Stimulated activated naive CD8-positive, alpha-beta T cell treated with anti-CD3 and anti-CD28 coated beads, Interleukin-15, amount 100 ng/mL, for 72 hours (primary cell): ENCODE measurements around the gene GPR55.

Experiments
- ATAC-seq: fragments of 150-1000 bp; cut with Tn5 transposase; 2 replicates; pipeline ENCODE4 v1.10.0; 2021; ENCODE audit warnings: mild to moderate bottlenecking, moderate library complexity
- DNase-seq, 2 donors: peaks; one replicate each; pipeline ENCODE4 v3.0.0; 2021 to 2022
- H3K27ac Mint-ChIP-seq, 2 donors: one replicate each; pipeline ENCODE4 v1.8.0; 2022; ENCODE audit warnings: mild to moderate bottlenecking in 2 of 2, mixed read lengths in 2 of 2, moderate library complexity in 2 of 2
- H3K27me3 Mint-ChIP-seq: one replicate; pipeline ENCODE4 v1.8.0; 2022; ENCODE audit warnings: mixed read lengths
- H3K4me1 Mint-ChIP-seq: one replicate; pipeline ENCODE4 v1.8.0; 2022; ENCODE audit warnings: mild to moderate bottlenecking, mixed read lengths
- H3K4me3 Mint-ChIP-seq, 2 donors: one replicate each; pipeline ENCODE4 v1.8.0; 2022; ENCODE audit warnings: mild to moderate bottlenecking in 2 of 2, mixed read lengths in 2 of 2, moderate library complexity in 1 of 2
- H3K9me3 Mint-ChIP-seq, 2 donors: one replicate each; pipeline ENCODE4 v1.8.0; 2022; ENCODE audit warnings: mixed read lengths in 2 of 2

Gene GPR55

GRCh38 chr2:230868161-230868946 lies 56.7 kb downstream of the GPR55 start:
- no peaks in the 10 kb centered on the region for H3K9me3 Mint-ChIP-seq
- ATAC-seq (no peak), DNase-seq (no peak)
- H3K4me1 Mint-ChIP-seq = peaks cover 83% of the 10 kb centered on the region
- peak overlapping the region in 1 of 2 donors; percentile 69 for H3K27ac Mint-ChIP-seq
- no peaks in the 10 kb centered on the region for H3K27me3 Mint-ChIP-seq
- H3K4me3 Mint-ChIP-seq = no peak overlapping the region

GRCh38 chr2:230866756-230867523 lies 58.1 kb downstream of the GPR55 start:
- peak; percentile 60 to 72 for DNase-seq
- H3K4me1 Mint-ChIP-seq = peaks cover 83% of the 10 kb centered on the region
- no peaks in the 10 kb centered on the region for H3K9me3 Mint-ChIP-seq
- ATAC-seq = peak; percentile 45
- peak overlapping the region; percentile 88 to 89 for H3K4me3 Mint-ChIP-seq
- no peak overlapping the region for H3K27ac Mint-ChIP-seq
- peaks cover 6% of the 10 kb centered on the region for H3K27me3 Mint-ChIP-seq

- peak; percentile 25 for ATAC-seq
- DNase-seq = peak; percentile 47 to 48
- Mint-ChIP-seq H3K9me3 (no peaks in the 10 kb centered on the region), H3K4me1 (peaks cover 88% of the 10 kb centered on the region), H3K27me3 (peaks cover 6% of the 10 kb centered on the region), H3K4me3 (peak overlapping the region; percentile 88 to 89), H3K27ac (peak overlapping the region; percentile 86 to 89)
These were observed 59.0 kb downstream of the GPR55 start for GRCh38 chr2:230865766-230866755.

- ATAC-seq (peak; percentile 8), DNase-seq (no peak)
- Mint-ChIP-seq H3K9me3 (no peaks in the 10 kb centered on the region), H3K4me3 (peak overlapping the region; percentile 88 to 89), H3K27ac (peak overlapping the region; percentile 86 to 88), H3K27me3 (peaks cover 6% of the 10 kb centered on the region), H3K4me1 (peaks cover 85% of the 10 kb centered on the region)
These were observed 59.7 kb downstream of the GPR55 start for GRCh38 chr2:230865307-230865765.

GRCh38 chr2:230864605-230865306 lies 60.3 kb downstream of the GPR55 start, which contains the start of gene ITM2C:
Gene ITM2C, plus strand, starts transcription at chr2:230864942. Its CDS starts 84 bp downstream, at chr2:230865026.
- H3K27me3 Mint-ChIP-seq = peaks cover 6% of the 10 kb centered on the region
- peak within 1 kb of the TSS; percentile 86 to 88 for H3K27ac Mint-ChIP-seq
- no peaks in the 10 kb centered on the region for H3K9me3 Mint-ChIP-seq
- peak within 1 kb of the TSS; percentile 88 to 89 for H3K4me3 Mint-ChIP-seq
- peaks cover 79% of the 10 kb centered on the region for H3K4me1 Mint-ChIP-seq
- peak; percentile 83 for ATAC-seq
- DNase-seq = peak; percentile 76 to 82

- no peak for DNase-seq
- H3K4me1 Mint-ChIP-seq = peaks cover 73% of the 10 kb centered on the region
- H3K27me3 Mint-ChIP-seq = peaks cover 6% of the 10 kb centered on the region
- peak overlapping the region in 1 of 2 donors; percentile 64 for H3K27ac Mint-ChIP-seq
- H3K4me3 Mint-ChIP-seq = peak overlapping the region; percentile 88 to 89
- no peak for ATAC-seq
- H3K9me3 Mint-ChIP-seq = no peaks in the 10 kb centered on the region
These were observed 60.9 kb downstream of the GPR55 start for GRCh38 chr2:230864122-230864604.

GRCh38 chr2:230863442-230864121 lies 61.5 kb downstream of the GPR55 start:
- no peak for DNase-seq

GRCh38 chr2:230863031-230863430 lies 62.0 kb downstream of the GPR55 start:
- ATAC-seq = no peak
- Mint-ChIP-seq H3K9me3 (no peaks in the 10 kb centered on the region), H3K4me1 (peaks cover 63% of the 10 kb centered on the region), H3K4me3 (no peak overlapping the region), H3K27ac (no peak overlapping the region), H3K27me3 (peaks cover 9% of the 10 kb centered on the region)
- DNase-seq = no peak

More at GRCh38 chr2:230863442-230864121, 61.5 kb downstream of the GPR55 start:
- ATAC-seq = no peak
- Mint-ChIP-seq H3K4me3 (peak overlapping the region; percentile 88 to 89), H3K4me1 (peaks cover 68% of the 10 kb centered on the region), H3K9me3 (no peaks in the 10 kb centered on the region), H3K27me3 (peaks cover 6% of the 10 kb centered on the region), H3K27ac (no peak overlapping the region)

- no peak for DNase-seq
- H3K27ac Mint-ChIP-seq = no peak overlapping the region
- peaks cover 17% of the 10 kb centered on the region for H3K27me3 Mint-ChIP-seq
- no peak overlapping the region for H3K4me3 Mint-ChIP-seq
- H3K9me3 Mint-ChIP-seq = no peaks in the 10 kb centered on the region
- peaks cover 55% of the 10 kb centered on the region for H3K4me1 Mint-ChIP-seq
- no peak for ATAC-seq
These were observed 62.8 kb downstream of the GPR55 start for GRCh38 chr2:230862292-230862691.

- Mint-ChIP-seq H3K4me1 (peaks cover 50% of the 10 kb centered on the region), H3K4me3 (peak overlapping the region; percentile 2 to 54), H3K27me3 (peaks cover 21% of the 10 kb centered on the region), H3K27ac (peak overlapping the region; percentile 1 to 5), H3K9me3 (no peaks in the 10 kb centered on the region)
- ATAC-seq (peak; percentile 28), DNase-seq (no peak)
These were observed 63.3 kb downstream of the GPR55 start for GRCh38 chr2:230861552-230862255.
